Medulla oblongata (tissue), 1 donor: ENCODE data around the gene TBC1D10A.

ENCODE experiments used
- DNase-seq: peaks from one replicate; pipeline ENCODE4 v3.0.0-alpha.2; 2015; ENCODE audit errors: extremely low spot score

TBC1D10A gene

GRCh38 chr22:30326706-30327362 is at the start of gene TBC1D10A:
TBC1D10A (minus strand) TSS chr22:30326941; CDS start chr22:30326881, 60 bp downstream.
- peak; percentile 89 for DNase-seq

GRCh38 chr22:30375312-30375849 is 48.6 kb upstream of the TBC1D10A start:
- DNase-seq, result no peak

- no peak for DNase-seq
Measured at GRCh38 chr22:30373331-30374325, 46.9 kb upstream of the TBC1D10A start.

- DNase-seq, result no peak
Measured at GRCh38 chr22:30372915-30373314, 46.2 kb upstream of the TBC1D10A start.

- DNase-seq, result no peak
Measured at GRCh38 chr22:30371981-30372380, 45.2 kb upstream of the TBC1D10A start.

- DNase-seq, result no peak
Measured at GRCh38 chr22:30371321-30371720, 44.6 kb upstream of the TBC1D10A start.

GRCh38 chr22:30370641-30371230 is 44.0 kb upstream of the TBC1D10A start:
- DNase-seq, result no peak

GRCh38 chr22:30368420-30368819 is 41.7 kb upstream of the TBC1D10A start:
- no peak for DNase-seq

- DNase-seq, result no peak
Measured at GRCh38 chr22:30365891-30366290, 39.1 kb upstream of the TBC1D10A start.

- DNase-seq, result no peak
Measured at GRCh38 chr22:30362651-30363281, 36.0 kb upstream of the TBC1D10A start.

- no peak for DNase-seq
Measured at GRCh38 chr22:30361916-30362650, 35.3 kb upstream of the TBC1D10A start.

GRCh38 chr22:30358541-30358940 is 31.8 kb upstream of the TBC1D10A start:
- no peak for DNase-seq

GRCh38 chr22:30357650-30358215 is 31.0 kb upstream of the TBC1D10A start:
- no peak for DNase-seq

GRCh38 chr22:30357236-30357570 is 30.5 kb upstream of the TBC1D10A start:
- no peak for DNase-seq

- peak; percentile 93 for DNase-seq
Measured at GRCh38 chr22:30356449-30357235, 29.9 kb upstream of the TBC1D10A start, which contains the start of the genes CCDC157 and SF3A1. CCDC157 (plus strand) TSS chr22:30357007; CDS start chr22:30366001, 8,994 bp downstream. SF3A1 (minus strand) TSS chr22:30356894; CDS start chr22:30356792, 102 bp downstream.

GRCh38 chr22:30354644-30355043 is 27.9 kb upstream of the TBC1D10A start:
- DNase-seq, result no peak

- no peak for DNase-seq
Measured at GRCh38 chr22:30351226-30351625, 24.5 kb upstream of the TBC1D10A start.

GRCh38 chr22:30348809-30349208 is 22.1 kb upstream of the TBC1D10A start:
- DNase-seq, result no peak

- DNase-seq, result no peak
Measured at GRCh38 chr22:30348404-30348803, 21.7 kb upstream of the TBC1D10A start.
